ENCODE data around the gene PIGR. TPM values are rescaled to one million over a fixed set of nuclear protein-coding genes. Genes with fewer than 3 reads are reported as not detected.

The PIGR gene
- total RNA-seq, 1 donor from 2014 or later = 30.1 TPM

DNA sequence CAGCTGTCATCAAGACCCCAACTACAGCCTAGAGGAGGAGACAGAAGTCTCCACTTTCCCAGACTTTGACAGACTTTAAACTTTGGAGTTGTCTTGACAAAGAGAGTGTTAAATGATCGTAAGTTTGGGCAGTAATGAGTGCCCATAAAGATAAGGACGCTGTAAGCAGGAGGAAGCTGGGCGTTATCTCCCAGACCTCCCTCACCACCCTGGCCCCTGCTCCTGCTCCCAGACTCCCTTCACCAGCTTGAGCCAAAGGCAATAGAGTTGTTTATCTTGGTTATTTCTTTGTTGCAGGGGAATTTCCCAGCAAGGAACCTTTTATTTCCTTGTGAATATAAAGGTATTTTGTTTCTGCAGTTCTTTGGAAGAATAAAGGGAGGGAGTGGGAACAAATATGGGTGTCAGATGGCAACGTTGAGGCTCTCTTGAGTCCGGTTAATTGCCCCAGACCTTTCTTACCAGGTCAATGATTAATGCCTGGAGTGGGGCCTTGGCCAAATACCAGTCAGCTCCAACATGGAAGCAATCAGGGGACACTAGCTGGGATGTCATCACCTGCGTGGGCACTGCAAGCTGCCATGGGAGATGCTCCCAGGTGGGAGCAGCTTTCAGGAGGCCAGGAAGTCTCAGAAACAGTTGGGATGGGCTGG is 4.4 kb downstream of the PIGR start:
- TF ChIP-seq, protein P1, sequence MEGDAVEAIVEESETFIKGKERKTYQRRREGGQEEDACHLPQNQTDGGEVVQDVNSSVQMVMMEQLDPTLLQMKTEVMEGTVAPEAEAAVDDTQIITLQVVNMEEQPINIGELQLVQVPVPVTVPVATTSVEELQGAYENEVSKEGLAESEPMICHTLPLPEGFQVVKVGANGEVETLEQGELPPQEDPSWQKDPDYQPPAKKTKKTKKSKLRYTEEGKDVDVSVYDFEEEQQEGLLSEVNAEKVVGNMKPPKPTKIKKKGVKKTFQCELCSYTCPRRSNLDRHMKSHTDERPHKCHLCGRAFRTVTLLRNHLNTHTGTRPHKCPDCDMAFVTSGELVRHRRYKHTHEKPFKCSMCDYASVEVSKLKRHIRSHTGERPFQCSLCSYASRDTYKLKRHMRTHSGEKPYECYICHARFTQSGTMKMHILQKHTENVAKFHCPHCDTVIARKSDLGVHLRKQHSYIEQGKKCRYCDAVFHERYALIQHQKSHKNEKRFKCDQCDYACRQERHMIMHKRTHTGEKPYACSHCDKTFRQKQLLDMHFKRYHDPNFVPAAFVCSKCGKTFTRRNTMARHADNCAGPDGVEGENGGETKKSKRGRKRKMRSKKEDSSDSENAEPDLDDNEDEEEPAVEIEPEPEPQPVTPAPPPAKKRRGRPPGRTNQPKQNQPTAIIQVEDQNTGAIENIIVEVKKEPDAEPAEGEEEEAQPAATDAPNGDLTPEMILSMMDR (conservative IDR thresholded peaks at IDR 0.05) = no peak
- DNase-seq (ENCODE audit: extremely low spot score, unreplicated experiment) = no peak
- H3K27ac Mint-ChIP-seq = no peak overlapping the region
- H3K4me3 Mint-ChIP-seq = no peak overlapping the region
- no peaks in the 10 kb centered on the region for H3K9me3 Mint-ChIP-seq
- H3K36me3 Mint-ChIP-seq = no peaks in the 10 kb centered on the region
- H3K27me3 Mint-ChIP-seq = peaks cover 20% of the 10 kb centered on the region
- no peaks in the 10 kb centered on the region for H3K4me1 Mint-ChIP-seq (ENCODE audit: unreplicated experiment)

DNA sequence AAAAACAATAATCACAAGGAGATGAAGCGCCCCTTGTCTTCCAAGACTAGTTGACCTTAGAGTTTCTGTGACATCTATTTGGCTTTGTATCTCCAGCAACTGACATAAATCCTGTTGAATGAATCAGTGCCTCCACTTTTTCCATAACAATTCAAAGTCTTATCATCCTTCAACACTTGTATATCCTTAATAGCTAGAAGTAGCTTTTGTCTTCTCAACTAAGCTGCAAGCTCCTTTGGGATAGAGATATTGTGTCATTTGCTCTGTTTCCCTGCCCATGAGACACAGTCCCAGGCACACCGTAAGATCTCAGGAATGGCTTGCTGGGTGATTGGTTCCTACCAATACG is 5.7 kb downstream of the PIGR start:
- Mint-ChIP-seq H3K27ac (no peak overlapping the region), H3K4me1 (ENCODE audit: unreplicated experiment) (no peaks in the 10 kb centered on the region), H3K4me3 (no peak overlapping the region), H3K9me3 (no peaks in the 10 kb centered on the region), H3K27me3 (peaks cover 14% of the 10 kb centered on the region), H3K36me3 (no peaks in the 10 kb centered on the region)
- no peak for DNase-seq (ENCODE audit: extremely low spot score, unreplicated experiment)
- TF ChIP-seq, protein P1 (conservative IDR thresholded peaks at IDR 0.05) = no peak

GRCh38 chr1:206939841-206940587 is 6.3 kb downstream of the PIGR start:
- TF ChIP-seq, protein P1 (conservative IDR thresholded peaks at IDR 0.05) = no peak
- Mint-ChIP-seq H3K9me3 (no peaks in the 10 kb centered on the region), H3K4me1 (ENCODE audit: unreplicated experiment) (no peaks in the 10 kb centered on the region), H3K36me3 (no peaks in the 10 kb centered on the region), H3K27ac (no peak overlapping the region), H3K27me3 (peaks cover 9% of the 10 kb centered on the region), H3K4me3 (no peak overlapping the region)
- DNase-seq (ENCODE audit: extremely low spot score, unreplicated experiment) = no peak

- Mint-ChIP-seq H3K4me3 (no peak overlapping the region), H3K27me3 (peaks cover 3% of the 10 kb centered on the region), H3K27ac (no peak overlapping the region), H3K36me3 (no peaks in the 10 kb centered on the region), H3K4me1 (ENCODE audit: unreplicated experiment) (no peaks in the 10 kb centered on the region), H3K9me3 (no peaks in the 10 kb centered on the region)
- TF ChIP-seq, protein P1 (conservative IDR thresholded peaks at IDR 0.05) = no peak
- DNase-seq (ENCODE audit: extremely low spot score, unreplicated experiment) = no peak
Observed at GRCh38 chr1:206939131-206939530, 7.1 kb downstream of the PIGR start.

DNA sequence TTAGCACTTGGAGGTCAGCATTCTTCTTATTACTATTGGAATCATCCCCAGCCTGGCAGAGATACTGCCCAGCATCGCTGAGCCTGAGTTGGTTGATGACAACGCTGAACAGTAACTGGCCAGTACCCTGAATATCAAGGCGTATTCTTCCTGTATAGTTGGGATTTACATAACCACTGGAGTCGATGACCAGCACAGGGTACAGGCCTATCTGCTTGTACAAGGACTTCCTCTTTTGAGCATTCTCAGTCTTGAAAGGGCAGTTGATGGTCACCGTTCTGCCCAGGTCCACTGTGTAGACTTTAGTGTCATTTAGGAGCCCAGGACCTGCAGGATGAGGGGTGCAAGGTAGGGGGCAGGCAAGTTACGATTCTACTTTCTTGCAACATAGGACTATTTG is 8.8 kb downstream of the PIGR start:
- TF ChIP-seq, protein P1 (conservative IDR thresholded peaks at IDR 0.05) = no peak
- H3K4me1 Mint-ChIP-seq (ENCODE audit: unreplicated experiment) = no peaks in the 10 kb centered on the region
- H3K27me3 Mint-ChIP-seq = no peaks in the 10 kb centered on the region
- no peak overlapping the region for H3K27ac Mint-ChIP-seq
- no peak for DNase-seq (ENCODE audit: extremely low spot score, unreplicated experiment)
- H3K36me3 Mint-ChIP-seq = no peaks in the 10 kb centered on the region
- no peaks in the 10 kb centered on the region for H3K9me3 Mint-ChIP-seq
- H3K4me3 Mint-ChIP-seq = no peak overlapping the region
